ENCODE results near the gene RAB13. TPM values are rescaled to one million over a fixed set of nuclear protein-coding genes. Genes with fewer than 3 reads are reported as not detected.
A peak's percentile ranks its signal among the peaks of the same experiment; 100 is the strongest.

The RAB13 gene
- total RNA-seq, 1 experiment from 2014 or later = 122 TPM

DNA sequence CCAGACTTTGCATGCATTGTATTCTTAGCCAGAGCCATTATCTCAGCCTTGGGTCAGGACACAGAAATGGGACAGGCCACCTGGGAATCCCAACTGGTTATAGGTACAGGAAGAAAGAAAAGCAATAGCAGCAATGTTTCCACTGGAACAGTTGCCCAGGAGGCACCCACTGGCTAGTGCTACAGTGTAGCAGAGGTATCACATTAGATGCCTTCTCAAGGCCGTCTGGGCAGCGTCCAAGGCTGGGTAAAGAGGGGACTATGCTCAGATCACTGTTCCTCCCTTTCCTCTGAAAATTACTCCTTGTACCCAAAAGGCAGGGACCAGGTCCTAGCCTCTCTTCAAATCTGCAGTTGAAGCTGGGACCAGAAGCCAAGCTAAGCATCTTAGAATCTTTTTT, 15.8 kb downstream of the RAB13 start:
- TF ChIP-seq CTCF (conservative IDR thresholded peaks at IDR 0.05) = no peak
- no peaks in the 10 kb centered on the region for H3K27me3 Mint-ChIP-seq (ENCODE audit: low read depth)

More for the DNA sequence above, 15.8 kb downstream of the RAB13 start:
- H3K4me1 ChIP-seq (ENCODE audit: insufficient read depth, low read length) = no peaks in the 10 kb centered on the region
- H3K27me3 ChIP-seq (ENCODE audit: insufficient read depth, low read length) = no peaks in the 10 kb centered on the region
- H4K5ac ChIP-seq (ENCODE audit: insufficient read length, low read depth, low read length) = no peak overlapping the region
- Mint-ChIP-seq H3K4me1 (peaks cover 24 to 33% of the 10 kb centered on the region in 2 experiments), H3K4me3 (peak overlapping the region in 1 of 2 experiments; percentile 50; a peak in 2 of 5 replicates), H3K36me3 (ENCODE audit: insufficient read depth in 1 of 3, low read depth in 3 of 3) (peaks cover 20 to 40% (median 38%) of the 10 kb centered on the region in 3 experiments), H3K27ac (peak overlapping the region in 1 of 3 experiments; percentile 87; a peak in 1 of 7 replicates), H3K9me3 (peaks cover 0 to 4% of the 10 kb centered on the region in 2 experiments; a peak in 1 of 5 replicates)
- H3K23me2 ChIP-seq (ENCODE audit: insufficient read length, low read depth, low read length, poor library complexity, severe bottlenecking) = peaks cover 5% of the 10 kb centered on the region
- no peak overlapping the region for H4K8ac ChIP-seq (replicated peaks; ENCODE audit: insufficient read length, low read depth, low read length)
- H4K20me1 ChIP-seq (ENCODE audit: control insufficient read depth, insufficient read depth, insufficient read length) = no peaks in the 10 kb centered on the region
- no peak overlapping the region for H2BK12ac ChIP-seq (ENCODE audit: insufficient read length, low read depth, low read length)
- no peak overlapping the region for H2AFZ ChIP-seq (ENCODE audit: low read length)
- no peaks in the 10 kb centered on the region for H3K9me3 ChIP-seq (ENCODE audit: control insufficient read depth, low read depth, low read length)
- no peaks in the 10 kb centered on the region for H3K79me2 ChIP-seq (ENCODE audit: insufficient read depth, low read length)
- H3K79me1 ChIP-seq (ENCODE audit: insufficient read depth, low read depth, low read length, poor library complexity, severe bottlenecking) = no peaks in the 10 kb centered on the region
- H3K4me2 ChIP-seq (ENCODE audit: insufficient read depth, insufficient read length, low read length) = no peak overlapping the region
- H3K27ac ChIP-seq (ENCODE audit: insufficient read length, low read depth, low read length) = no peak overlapping the region
- H2BK20ac ChIP-seq (ENCODE audit: low read depth, low read length, poor library complexity, severe bottlenecking) = no peak overlapping the region
- H3T11ph ChIP-seq (ENCODE audit: low read length) = no peak overlapping the region
- no CpG with 5 or more reads among the region's 2 CpGs for WGBS (ENCODE audit: extremely low coverage, insufficient read length, low lambda C conversion rate)
- H3K23ac ChIP-seq (ENCODE audit: insufficient read length, low read depth, low read length) = no peak overlapping the region
- no peak overlapping the region for H2BK120ac ChIP-seq (ENCODE audit: low read depth, low read length, poor library complexity, severe bottlenecking)
- H2BK5ac ChIP-seq (ENCODE audit: insufficient read length, low read length) = no peak overlapping the region
- H3K18ac ChIP-seq (ENCODE audit: insufficient read length, low read depth, low read length) = no peak overlapping the region
- H2AK5ac ChIP-seq (ENCODE audit: insufficient read length, low read length) = no peak overlapping the region
- H2BK15ac ChIP-seq (ENCODE audit: low read depth, low read length) = no peak overlapping the region
- H3K56ac ChIP-seq (ENCODE audit: insufficient read length, low read depth, low read length) = no peak overlapping the region
- no peak overlapping the region for H3K4ac ChIP-seq (ENCODE audit: low read depth, low read length)
- no peak overlapping the region for H4K91ac ChIP-seq (ENCODE audit: insufficient read length, low read depth, low read length)
- no peak for DNase-seq
- H3K9ac ChIP-seq (ENCODE audit: extremely low read depth, insufficient read length, low read length) = no peak overlapping the region
- H3K14ac ChIP-seq (ENCODE audit: insufficient read depth, low read length) = no peak overlapping the region

Measured in H9 (cell line).